HEK293 (cell line): ENCODE results near the gene SKI.

Experiments
- ATF2 ChIP-seq: fragments of 450-650 bp; formaldehyde crosslinking; IDR thresholded peaks from 2 replicates; pipeline ENCODE4 v1.5.1; 2016; ENCODE audit warnings: missing biosample characterization, missing genetic modification characterization, low read depth
- CTCF ChIP-seq: fragments of 450-650 bp; formaldehyde crosslinking; IDR thresholded peaks from 2 replicates; pipeline ENCODE4 v1.5.1; 2016; ENCODE audit warnings: missing biosample characterization, missing genetic modification characterization
- KLF9 ChIP-seq: fragments of 450-650 bp; formaldehyde crosslinking; IDR thresholded peaks from 2 replicates; pipeline ENCODE4 v1.5.1; 2016; ENCODE audit warnings: missing biosample characterization, missing genetic modification characterization, low read depth
- REST ChIP-seq: fragments of 450-650 bp; formaldehyde crosslinking; IDR thresholded peaks from 2 replicates; pipeline ENCODE4 v1.5.1; 2016; ENCODE audit warnings: missing biosample characterization, missing genetic modification characterization
- ZNF18 ChIP-seq: fragments of 450-650 bp; formaldehyde crosslinking; IDR thresholded peaks from 2 replicates; pipeline ENCODE4 v1.5.1; 2016; ENCODE audit warnings: missing biosample characterization, missing genetic modification characterization
- ZNF449 ChIP-seq: fragments of 450-650 bp; formaldehyde crosslinking; IDR thresholded peaks from 2 replicates; pipeline ENCODE4 v1.5.1; 2017; ENCODE audit warnings: missing biosample characterization, mild to moderate bottlenecking, missing genetic modification characterization, moderate library complexity
- ZNF639 ChIP-seq: fragments of 450-650 bp; formaldehyde crosslinking; IDR thresholded peaks from 2 replicates; pipeline ENCODE4 v1.5.1; 2016; ENCODE audit warnings: missing biosample characterization, missing genetic modification characterization
- ZSCAN30 ChIP-seq: fragments of 450-650 bp; IDR thresholded peaks from 2 replicates; pipeline ENCODE4 v1.5.1; 2018; ENCODE audit warnings: missing biosample characterization, mild to moderate bottlenecking, missing genetic modification characterization, moderate library complexity

GRCh38 chr1:2216767-2217058 lies 11.4 kb upstream of the SKI start:
- TF ChIP-seq ZNF18 (no peak), CTCF (tag by site-specific recombination) (no peak), ATF2 (tag by site-specific recombination) (no peak), REST (tag by site-specific recombination) (no peak), ZNF639 (tag by site-specific recombination) (no peak), ZSCAN30 (tag by site-specific recombination) (no peak), KLF9 (tag by site-specific recombination) (no peak), ZNF449 (tag by site-specific recombination) (no peak)
